GM19043 (cell line): ENCODE data around the gene LRRN2.

Experiments
- ATAC-seq: cut with Tn5 transposase; IDR thresholded peaks from one replicate; pipeline ENCODE4 v1.9.1; 2021; ENCODE audit warnings: low read depth; ENCODE audit not compliant: unreplicated experiment

LRRN2 gene

DNA sequence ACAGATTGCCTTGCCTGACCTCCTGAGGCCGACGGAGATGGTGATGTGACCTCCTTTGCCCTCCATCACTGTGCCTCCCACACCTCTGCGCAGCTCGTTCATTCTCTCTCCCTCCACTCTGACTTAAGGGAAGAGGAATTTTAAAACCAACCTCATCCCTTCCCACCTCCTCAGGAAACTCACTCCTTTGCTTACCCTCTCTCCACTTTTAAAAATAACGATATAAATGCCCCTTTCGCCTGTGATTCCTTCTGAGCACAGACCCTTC is 21.2 kb downstream of the LRRN2 start:
- no peak for ATAC-seq

DNA sequence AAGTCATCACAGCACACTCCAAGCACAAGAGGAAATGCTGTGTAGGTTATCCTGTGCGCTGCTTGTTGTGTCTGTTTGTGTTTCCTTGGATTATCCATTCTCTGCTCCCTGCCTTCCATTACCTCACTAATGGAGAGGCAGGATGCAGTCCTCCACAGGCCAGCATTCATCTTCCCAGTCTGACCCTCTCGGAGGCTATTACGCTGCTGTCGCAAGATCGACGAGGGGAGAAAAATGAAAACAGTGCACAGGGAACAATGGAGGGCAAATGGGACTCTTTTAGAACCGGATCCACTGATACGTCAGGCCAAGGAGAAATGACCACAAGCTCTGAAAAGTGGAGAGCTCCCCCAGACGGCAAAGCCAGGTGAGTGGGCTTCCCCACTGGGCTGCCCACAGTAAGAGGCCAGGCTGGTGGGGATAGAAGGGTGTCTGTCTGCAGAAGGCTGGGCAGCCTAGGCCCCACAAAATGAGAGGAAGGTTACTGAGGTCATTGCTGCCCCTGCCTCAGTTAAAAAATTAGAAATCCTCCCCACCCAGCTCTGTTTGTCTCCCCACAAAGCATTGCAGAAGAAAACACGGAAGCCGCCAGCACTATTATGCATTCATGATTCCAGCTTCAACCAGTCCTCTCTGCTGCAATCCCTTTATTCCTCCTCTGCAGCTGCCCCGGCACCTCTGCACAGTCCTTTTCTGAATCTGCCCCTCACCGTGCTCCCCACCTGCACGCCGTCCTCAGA is 21.7 kb downstream of the LRRN2 start:
- ATAC-seq = no peak

DNA sequence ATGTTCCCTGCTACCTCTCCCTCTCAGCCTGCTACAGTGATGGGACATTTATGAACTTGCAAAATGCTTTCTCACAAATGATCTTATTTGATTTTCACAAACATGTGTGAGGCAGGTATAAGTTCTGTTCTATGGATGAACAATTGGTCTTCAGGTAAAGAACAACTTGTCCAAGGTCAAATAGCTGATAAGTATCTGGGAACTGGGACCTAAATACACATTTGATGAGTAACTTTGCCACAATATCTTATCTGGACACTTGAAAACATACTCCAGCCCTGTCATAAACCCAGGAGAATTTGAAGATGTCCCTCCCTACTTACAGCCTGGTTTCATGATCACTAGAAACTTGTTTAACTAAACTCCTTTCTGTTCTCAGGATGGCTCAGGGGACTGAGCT is 23.0 kb downstream of the LRRN2 start:
- ATAC-seq = no peak

DNA sequence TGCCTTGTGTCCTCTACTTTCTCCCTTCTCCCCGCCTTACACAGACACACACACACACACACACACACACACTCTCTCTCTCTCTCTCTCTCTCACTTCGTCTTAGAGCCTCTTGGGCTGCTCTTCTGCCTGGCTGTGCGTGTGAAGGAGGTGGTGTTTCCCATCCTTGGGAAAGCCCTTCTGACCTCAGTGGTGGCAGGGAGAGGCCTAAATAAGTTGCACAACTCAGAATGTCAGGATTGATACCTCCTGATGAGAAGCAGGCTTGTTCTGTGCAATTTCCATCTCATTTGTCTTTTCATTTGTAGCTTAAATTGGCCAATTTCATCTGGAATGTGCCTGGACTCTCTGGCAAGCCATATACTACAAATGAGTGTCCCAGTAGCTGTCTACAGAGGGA is 25.0 kb downstream of the LRRN2 start:
- no peak for ATAC-seq

DNA sequence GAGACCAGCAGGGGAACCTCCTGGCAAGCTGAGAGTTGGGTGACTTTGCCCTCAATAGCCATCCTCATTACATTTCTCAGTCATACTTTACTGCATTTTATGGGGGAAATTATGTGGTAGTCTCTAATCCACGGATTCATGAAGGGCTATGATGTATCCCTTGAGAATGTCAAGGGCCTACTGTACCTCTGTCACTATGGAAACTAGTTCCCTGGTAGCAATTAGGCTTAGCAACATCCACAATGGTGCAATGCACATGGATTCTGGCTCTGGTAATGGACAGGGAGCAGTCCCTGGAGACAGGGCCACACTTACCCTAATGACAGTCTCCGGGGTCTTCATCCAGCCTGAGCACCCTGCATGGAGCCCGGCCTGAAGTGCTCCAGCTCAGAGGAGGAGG is 26.5 kb downstream of the LRRN2 start:
- no peak for ATAC-seq

DNA sequence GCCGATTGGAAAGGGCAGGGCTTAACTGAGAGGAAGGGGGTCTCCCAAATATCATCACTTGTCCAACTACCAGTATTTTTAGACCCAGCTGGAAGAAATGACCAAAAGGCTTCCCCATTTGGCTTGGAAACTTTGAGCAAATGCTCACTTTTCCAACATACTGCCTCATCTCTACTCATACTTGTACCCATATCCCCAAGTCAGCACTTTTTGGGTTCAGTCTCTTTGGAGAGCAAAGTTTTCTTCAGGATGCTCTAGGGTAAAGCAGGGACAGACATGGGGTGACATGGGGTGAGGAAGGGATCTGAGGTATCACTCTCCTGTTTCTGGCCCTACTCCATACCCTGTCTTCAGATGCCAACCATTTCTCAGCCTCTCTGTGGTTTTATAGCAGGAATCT is 27.2 kb downstream of the LRRN2 start:
- ATAC-seq = no peak

DNA sequence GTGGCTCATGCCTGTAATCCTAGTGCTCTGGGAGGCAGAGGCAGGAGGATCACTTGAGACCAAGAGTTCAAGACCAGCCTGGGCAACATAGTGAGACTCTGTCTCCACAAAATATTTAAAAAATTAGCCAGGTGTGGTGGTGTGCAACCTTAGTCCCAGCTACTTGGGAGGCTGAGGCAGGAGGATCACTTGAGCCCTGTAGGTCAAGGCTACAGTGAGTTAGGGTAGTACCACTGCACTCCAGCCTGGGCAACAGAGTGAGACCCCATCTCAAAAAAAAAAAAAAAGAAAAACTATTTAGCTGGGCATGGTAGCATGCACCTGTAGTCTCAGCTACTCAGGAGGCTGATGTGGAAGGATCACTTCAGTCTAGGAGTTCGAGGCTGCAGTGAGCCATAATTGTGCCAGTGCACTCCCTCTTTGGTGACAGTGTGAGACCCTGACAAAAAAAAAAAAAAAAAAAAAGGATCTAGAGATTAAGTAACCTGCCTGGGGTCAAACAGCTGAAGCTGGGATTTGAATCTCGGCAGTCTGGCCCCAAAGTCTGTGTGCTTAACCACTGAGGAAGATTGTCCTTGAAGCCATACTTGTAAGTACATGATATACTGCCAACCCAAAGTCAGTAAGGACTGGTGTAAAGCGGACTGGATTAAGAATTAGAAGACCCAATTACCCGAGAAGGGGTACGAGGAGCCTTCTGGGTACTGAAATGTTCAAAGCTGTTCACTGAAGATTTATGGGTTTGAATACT is 31.8 kb downstream of the LRRN2 start:
- ATAC-seq = no peak

DNA sequence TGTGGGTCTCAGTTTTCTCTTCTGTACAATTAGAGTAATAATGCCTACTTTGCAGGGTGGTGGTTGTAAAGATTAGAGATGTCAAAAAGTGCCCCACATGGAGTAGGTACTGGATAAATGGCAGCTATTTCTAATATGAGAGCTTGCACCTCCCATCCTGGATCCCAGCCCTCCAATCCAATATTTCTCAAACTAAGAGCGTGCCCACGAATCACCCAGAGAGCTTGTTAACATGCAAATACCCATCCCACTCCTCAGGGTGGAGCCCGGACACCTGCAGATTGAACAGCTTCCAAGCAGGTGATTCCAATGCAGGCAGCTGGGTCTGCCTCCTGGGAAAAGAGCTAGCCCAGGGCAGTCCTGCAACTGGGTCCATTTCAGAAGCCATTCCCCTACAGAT is 33.0 kb downstream of the LRRN2 start:
- ATAC-seq = no peak

DNA sequence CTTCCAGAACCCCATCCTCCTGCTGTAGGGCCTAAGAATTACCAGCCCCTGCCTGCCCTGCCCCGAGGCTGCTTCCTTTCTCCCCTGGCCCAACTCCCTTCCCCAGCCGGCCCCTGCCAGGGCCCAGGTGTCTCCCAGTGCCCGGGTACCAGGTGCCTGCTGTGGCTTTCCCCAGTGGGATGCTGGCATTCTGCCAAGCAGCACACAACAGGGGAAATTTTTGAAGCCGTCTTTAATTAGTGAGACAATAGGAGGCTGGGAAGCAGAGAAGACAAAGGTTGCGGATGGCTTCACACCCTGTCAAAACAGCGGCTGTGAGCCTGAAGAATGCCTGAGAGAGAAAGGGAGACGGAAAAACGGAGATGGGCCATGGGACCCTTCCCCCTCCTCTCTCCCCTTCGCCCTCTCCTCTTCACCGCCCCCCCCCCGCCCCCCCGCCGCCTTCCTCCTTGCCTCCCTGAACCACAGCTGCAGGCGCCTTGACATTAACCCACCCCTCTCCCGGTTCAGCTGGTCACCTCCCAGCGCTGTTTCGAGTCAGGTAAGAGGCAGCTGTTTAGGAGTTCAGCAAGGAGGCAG is 33.6 kb downstream of the LRRN2 start:
- no peak for ATAC-seq

DNA sequence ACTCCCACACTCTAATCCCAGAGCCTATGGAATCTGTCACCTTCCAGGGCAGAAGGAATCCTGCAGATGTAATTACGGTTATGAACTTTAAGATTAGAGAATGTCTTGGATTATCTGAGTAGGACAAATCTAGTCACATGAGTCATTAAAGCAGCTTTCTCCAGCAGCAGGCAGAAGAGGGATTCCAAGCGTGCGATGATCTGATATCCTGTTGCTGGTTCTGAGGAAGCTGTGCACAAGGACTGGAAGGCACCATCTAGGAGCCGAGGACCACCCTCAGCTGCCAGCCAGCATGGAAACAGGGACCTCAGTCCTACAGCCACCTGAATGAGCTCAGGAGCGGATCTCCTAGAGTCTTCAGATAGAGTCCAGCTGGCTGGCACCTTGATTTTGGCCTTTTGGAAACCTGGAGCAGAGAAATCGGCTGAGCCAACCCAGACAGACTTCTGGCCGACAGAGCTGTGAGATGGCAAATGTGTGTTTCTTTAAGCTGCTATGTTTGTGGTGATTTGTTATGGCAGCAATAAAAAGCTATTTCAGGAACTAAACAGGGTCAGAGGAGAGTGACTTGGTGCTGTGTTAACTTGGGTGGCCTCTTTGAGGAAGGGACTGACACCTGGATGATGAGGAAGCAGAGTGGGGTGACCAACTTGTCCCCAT is 34.5 kb downstream of the LRRN2 start:
- ATAC-seq = no peak

DNA sequence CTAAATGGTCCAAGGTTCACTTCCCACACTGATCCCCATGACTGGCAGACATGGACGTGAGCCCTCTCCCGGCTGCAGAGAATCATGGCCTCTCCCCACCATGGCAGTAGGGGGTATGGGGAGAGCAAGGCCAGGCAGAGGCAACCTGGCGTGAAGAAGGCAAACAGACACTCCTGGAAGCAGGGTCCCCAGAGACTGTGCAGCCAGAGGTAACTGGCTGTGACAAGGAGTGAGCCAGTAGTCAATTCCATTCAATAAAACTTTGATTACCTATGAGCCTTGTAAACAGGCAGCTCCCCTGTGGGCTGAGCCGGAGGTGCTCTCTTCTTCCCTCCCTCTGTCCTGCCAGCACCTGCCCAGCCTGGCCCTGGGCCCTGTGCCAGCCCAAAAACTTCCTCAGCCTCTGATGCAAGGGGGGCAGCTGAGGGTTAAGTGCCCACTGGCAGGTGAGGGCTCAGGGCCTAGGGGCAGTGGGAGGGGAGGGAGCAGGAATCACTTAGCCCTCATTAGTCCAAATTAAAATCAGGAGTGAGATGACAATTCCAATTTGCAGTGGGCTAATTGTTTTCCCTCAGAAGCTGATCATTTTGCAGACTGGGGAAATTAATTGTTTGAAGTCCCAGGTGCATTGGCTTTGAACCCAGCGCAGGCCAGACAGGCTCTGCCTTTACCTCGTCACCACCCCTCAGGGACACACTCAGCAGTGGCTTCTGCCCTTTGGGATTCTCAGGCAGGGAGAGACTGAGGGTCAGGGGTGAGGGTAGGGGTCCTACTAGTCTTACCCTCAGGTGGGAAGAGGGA is 35.6 kb downstream of the LRRN2 start:
- ATAC-seq = no peak

DNA sequence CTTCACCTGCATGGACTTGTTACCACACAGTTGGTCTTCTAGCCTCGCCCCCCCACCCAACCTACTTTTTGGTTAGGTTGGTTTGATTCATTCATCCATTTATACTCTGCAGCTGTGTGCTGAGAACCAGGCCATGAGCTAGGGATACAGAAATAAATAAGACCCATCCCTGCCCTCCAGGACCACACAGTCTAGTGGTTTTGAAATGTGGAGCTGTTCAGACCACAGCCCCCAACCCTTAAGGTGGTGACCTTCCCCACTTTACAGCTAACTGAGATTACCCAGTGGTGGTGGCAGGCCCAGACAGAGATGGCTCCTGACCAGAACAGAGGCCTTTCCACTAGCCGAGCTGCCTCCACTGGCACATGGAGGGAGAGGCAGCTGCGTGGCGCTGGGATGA is 37.0 kb downstream of the LRRN2 start:
- no peak for ATAC-seq

DNA sequence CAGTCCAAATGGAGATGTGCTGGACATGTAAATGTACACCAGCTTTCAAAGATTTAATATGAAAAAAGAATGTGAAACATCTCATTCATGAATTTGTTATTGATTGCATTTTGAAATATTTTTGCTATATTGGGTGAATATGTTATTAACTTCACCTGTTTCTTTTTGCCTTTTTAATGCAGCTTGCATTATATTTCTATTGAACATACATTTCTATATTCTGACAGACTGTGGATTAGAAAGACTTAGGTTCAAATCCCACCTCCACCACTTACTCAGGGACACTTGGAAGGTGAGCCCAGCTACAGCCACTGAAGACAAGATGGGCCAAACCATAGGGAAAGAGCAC is 37.8 kb downstream of the LRRN2 start:
- ATAC-seq = no peak

DNA sequence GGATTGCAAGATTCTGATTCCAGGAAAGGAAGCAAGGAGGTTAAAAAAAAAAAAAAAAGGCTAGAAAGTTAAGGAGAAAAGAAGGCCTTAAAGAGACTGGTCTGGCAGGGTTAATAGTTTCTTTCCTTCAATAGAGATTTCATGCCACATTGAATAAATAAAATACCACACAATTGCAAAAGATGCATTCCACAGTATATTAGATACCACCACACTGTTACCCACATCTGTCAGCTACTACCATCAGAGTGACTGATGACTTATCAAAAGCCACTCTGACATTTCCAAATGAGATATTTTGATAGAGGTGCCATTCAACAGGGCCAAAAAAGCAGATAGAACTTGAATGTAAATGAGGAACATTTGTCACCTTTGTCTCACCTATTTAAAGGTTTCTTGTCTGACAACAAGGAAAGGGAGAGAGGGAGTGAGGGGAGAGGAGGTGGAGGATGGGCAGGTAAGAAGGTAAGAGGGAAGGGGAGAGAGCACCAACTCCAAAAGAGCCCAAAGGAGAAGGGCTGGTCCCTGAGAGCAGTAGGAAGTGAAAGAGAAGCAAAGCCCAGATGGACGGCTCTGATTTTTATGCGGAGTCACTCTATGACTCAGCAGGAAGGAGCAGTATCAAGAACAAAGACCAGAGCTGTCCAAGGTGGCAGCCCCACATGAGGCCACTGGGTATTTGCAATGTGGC is 38.3 kb downstream of the LRRN2 start:
- ATAC-seq = no peak

DNA sequence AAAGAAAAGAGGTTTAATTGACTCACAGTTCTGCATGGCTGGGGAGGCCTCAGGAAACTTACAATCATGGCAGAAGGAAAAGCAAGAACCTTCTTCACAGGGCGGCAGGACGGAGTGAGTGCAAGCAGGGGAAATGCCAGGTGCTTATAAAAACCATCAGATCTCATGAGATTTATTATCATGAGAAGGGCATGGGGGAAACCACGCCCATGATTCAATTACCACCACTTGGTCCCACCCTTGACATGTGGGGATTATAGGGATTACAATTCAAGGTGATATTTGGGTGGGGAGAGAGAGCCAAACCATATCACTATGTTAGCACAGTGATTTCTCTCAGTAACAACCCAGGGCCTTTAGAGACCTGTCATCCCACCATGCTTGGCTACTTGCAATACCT is 39.9 kb downstream of the LRRN2 start:
- ATAC-seq = no peak

DNA sequence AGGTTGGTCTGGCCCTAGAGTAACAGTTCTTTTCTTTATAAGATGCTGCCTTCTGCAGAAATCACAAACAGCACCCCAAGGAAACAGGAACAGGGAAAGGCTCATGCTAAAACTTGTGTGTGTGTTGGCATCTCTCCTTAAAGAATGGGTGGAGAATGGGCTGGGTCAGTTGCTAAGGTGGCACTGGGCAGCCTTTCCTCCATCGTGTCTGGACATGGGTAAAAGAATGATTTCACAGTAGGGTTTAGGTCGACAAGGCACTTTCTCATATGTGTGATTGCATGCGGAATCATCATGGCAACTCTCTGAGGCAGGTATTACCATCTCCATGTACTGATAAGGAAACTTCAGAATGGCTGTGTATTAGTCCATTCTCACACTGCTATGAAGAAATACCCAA is 40.3 kb downstream of the LRRN2 start:
- ATAC-seq = no peak

DNA sequence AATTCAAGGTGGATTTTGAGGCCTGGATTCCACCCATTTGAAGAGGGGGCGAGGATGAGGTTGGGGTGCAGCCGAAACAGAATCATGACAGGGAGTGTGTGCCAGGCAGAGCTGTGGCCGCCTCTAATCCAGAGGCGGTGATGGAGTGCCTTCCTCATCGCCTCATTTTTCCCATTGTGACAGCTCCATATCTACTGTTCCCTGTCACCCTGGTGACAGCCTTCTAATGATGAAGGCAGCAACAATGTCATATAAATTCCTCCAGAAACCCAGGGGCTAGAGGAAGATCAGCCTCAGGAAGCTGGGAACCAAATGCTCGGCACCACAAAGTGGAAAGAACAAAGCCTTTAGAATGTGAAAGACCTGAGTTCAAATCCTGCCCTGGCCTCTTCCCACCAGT is 42.0 kb downstream of the LRRN2 start:
- ATAC-seq = no peak

DNA sequence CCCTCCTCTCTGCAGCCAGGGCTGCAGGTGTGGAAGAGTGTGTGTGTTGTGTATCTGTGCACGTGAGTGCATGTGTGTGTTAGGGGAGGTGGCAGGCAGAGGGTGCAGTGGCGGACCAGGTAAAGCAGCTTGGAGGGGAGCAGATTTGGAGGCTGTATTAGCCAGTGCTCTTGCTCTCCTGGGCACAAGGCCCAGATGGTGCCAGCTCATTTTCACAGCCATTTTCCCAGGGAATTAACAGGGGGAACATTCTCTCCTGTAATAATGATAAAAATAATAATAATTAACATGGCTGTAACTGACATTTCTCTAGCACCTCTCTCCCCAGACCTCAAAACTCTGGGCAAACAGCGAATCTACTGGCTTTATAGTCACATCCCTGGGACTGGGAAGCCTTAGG is 43.6 kb downstream of the LRRN2 start:
- ATAC-seq = no peak

DNA sequence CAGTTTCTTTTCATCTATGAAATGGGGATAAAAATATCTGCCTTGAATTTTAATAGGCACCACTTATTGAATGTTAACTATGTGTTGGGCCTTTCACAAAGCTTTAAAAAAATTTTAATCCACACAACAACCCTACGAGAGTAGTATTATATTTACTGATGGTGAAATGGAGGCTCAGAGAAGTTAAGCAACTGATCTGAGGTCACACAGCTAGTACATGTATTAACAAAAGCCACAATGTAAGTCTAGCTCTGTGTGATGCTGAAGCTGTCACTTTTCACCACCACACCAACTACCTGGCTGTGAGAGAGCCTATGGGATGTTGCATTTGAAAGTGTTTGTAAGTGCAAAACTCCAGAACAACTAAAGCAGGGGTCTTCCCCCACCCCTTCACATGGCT is 44.1 kb downstream of the LRRN2 start:
- ATAC-seq = no peak

DNA sequence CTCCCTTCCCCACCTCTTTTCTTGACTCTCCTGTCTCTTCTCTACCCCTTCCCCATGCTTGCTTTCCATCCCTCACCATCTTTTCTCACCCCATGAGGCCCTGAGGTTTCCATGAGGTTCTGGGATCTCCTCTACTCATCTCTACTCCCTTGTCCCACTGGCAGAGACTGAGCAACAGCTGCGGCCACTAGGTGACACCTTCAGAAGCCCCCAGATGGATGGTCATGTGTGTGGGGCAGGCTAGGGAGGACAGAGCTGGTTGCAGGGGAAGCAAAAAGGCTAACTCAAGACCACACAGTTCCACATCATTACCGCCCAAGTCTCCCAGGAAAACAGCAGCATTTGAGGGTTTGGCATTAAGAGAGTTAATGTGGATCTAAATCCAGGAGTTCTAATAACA is 45.0 kb downstream of the LRRN2 start:
- no peak for ATAC-seq
